Activated T-cell treated with anti-CD3 and anti-CD28 coated beads, Interleukin-2, amount 50 U/mL, for 72 hours (primary cell): ENCODE measurements around the gene CAMTA1. TPM values are rescaled to one million over a fixed set of nuclear protein-coding genes. Genes with fewer than 3 reads are reported as not detected.

Source experiments
- ATAC-seq, 2 donors: fragments of 150-1000 bp; cut with Tn5 transposase; replicated peaks in 1 of 2; 2 replicates each; pipeline ENCODE4 v1.10.0; 2021; ENCODE audit warnings: moderate library complexity in 2 of 2, mild to moderate bottlenecking in 1 of 2
- DNase-seq, 2 donors: peaks; one replicate each; pipeline ENCODE4 v3.0.0; 2021 to 2022; ENCODE audit warnings: mixed read lengths in 1 of 2
- H3K27ac Mint-ChIP-seq: one replicate; pipeline ENCODE4 v1.8.0; 2022; ENCODE audit warnings: mild to moderate bottlenecking, moderate library complexity, mixed read lengths
- H3K27me3 Mint-ChIP-seq: one replicate; pipeline ENCODE4 v1.8.0; 2022; ENCODE audit warnings: low read depth, mixed read lengths
- H3K36me3 Mint-ChIP-seq, 2 donors: one replicate each; pipeline ENCODE4 v1.8.0; 2022; ENCODE audit warnings: mixed read lengths in 2 of 2, mild to moderate bottlenecking in 1 of 2; ENCODE audit not compliant: insufficient read depth in 2 of 2
- H3K4me1 Mint-ChIP-seq: one replicate; pipeline ENCODE4 v1.8.0; 2022; ENCODE audit warnings: low read depth, mixed read lengths
- H3K4me3 Mint-ChIP-seq, 2 donors: one replicate each; pipeline ENCODE4 v1.8.0; 2022; ENCODE audit warnings: mild to moderate bottlenecking in 2 of 2, mixed read lengths in 2 of 2, moderate library complexity in 2 of 2
- H3K9me3 Mint-ChIP-seq, 2 donors: one replicate each; pipeline ENCODE4 v1.8.0; 2022; ENCODE audit warnings: mixed read lengths in 2 of 2
- total RNA-seq, 2 donors: library from RNA; stranded (reverse); gene quantifications; one replicate each; pipeline ENCODE4 v1.2.3, GENCODE V29; 2022

CAMTA1 gene
- total RNA-seq, 2 donors from 2014 or later = 47.8 to 63.3 TPM

DNA sequence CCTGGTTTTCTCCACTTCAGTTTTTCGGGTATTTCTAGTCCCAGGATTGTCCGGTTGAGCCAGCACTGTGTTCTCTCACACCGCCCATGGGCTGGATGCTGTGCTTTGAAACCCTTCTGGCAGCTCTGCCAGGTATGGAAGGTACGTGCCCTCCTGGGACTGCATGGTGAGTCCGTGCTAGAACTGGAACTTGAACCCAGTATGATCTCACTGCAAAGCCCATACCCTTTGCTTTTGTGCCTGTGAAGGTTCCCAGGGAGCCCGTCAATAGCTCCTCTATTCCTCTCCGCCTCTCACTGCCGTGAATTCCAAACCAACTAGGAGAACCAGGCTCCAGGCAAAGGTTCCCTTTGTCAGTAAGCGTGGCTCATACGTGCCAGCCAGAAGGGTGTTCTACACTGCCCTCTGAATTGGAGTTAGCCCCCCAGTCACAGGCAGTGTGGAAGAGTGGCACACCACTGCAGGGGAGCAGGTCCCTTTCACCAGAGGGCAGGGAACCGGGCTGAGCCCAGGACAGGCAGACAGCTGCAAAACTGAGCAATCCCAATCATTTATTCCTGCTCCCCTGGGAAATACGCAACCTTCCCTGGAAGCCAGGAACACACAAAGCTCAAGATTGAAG is 310.2 kb downstream of the CAMTA1 start:
- ATAC-seq (no peak), DNase-seq (no peak)
- Mint-ChIP-seq H3K9me3 (no peaks in the 10 kb centered on the region), H3K4me1 (no peaks in the 10 kb centered on the region), H3K27ac (no peak overlapping the region), H3K4me3 (no peak overlapping the region), H3K36me3 (no peaks in the 10 kb centered on the region), H3K27me3 (peaks cover 9% of the 10 kb centered on the region)

DNA sequence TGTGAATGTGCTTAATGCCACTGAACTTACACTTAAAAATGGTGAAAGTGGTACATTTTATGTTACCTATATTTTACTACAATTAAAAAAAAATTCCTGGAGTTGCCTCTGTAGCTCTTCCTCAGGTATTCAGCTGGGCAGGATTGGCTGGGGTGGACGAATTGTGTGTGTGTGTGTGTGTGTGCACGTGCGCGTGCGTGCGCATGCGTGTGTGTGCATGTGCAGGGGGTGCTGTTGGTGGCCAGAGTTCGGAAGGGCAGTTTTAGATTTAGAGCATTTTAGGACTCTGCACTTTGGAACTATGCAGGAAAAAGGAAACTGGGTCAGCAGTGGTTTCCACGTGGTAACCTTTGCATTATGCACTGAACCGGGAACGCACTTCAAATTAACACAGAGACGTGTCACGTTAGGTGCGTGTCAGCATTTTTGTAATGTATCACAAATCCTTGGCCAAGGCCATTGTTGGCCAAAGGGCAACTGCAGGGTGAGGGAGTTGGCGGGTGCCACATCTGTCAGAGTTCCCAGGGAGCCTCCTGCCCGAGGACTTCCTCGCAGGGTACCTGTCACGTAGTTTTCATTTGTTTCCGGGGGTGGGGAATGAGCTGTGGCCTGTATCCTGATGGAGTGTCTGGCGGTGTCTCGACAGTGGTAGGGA is 312.8 kb downstream of the CAMTA1 start:
- Mint-ChIP-seq H3K4me3 (no peak overlapping the region), H3K4me1 (no peaks in the 10 kb centered on the region)

GRCh38 chr1:7098641-7099040 is 313.4 kb downstream of the CAMTA1 start:
- ATAC-seq (no peak), DNase-seq (no peak)
- H3K36me3 Mint-ChIP-seq = no peaks in the 10 kb centered on the region
- H3K27ac Mint-ChIP-seq = no peak overlapping the region
- no peak overlapping the region for H3K4me3 Mint-ChIP-seq
- peaks cover 0 to 2% of the 10 kb centered on the region in 2 donors for H3K9me3 Mint-ChIP-seq
- peaks cover 9% of the 10 kb centered on the region for H3K27me3 Mint-ChIP-seq
- H3K4me1 Mint-ChIP-seq = no peaks in the 10 kb centered on the region

More for the DNA sequence above, 312.8 kb downstream of the CAMTA1 start:
- H3K27ac Mint-ChIP-seq = no peak overlapping the region
- H3K9me3 Mint-ChIP-seq = peaks cover 0 to 2% of the 10 kb centered on the region in 2 donors
- no peaks in the 10 kb centered on the region for H3K36me3 Mint-ChIP-seq
- H3K27me3 Mint-ChIP-seq = peaks cover 9% of the 10 kb centered on the region
- no peak for ATAC-seq
- no peak for DNase-seq

- Mint-ChIP-seq H3K4me1 (no peaks in the 10 kb centered on the region), H3K9me3 (peaks cover 0 to 2% of the 10 kb centered on the region in 2 donors), H3K27me3 (peaks cover 9% of the 10 kb centered on the region), H3K27ac (no peak overlapping the region), H3K36me3 (no peaks in the 10 kb centered on the region), H3K4me3 (no peak overlapping the region)
- ATAC-seq (no peak), DNase-seq (no peak)
Observed at GRCh38 chr1:7100479-7100878, 315.2 kb downstream of the CAMTA1 start.

DNA sequence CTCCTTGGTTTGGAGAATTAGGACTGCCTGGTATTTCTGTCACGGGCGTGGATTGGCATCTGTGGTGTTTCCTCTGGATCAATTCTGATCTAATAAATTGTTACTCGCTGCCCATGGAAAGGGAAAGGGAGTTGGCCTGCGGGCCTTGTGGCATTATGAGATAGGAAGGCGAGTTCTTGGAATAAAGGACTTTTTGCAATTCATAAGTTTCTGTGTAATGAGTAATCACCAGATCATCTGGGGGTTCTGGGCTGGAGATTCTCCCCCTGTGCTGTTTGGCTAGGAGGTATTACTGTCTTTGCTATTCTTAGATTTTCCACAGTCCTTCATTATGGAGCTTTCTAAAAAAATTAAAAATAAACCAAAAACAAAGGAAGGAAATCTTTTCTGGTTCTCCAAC is 315.9 kb downstream of the CAMTA1 start:
- H3K4me1 Mint-ChIP-seq = no peaks in the 10 kb centered on the region

GRCh38 chr1:7103361-7103782 is 318.1 kb downstream of the CAMTA1 start:
- H3K36me3 Mint-ChIP-seq = no peaks in the 10 kb centered on the region
- DNase-seq = no peak
- no peak overlapping the region for H3K27ac Mint-ChIP-seq
- H3K4me3 Mint-ChIP-seq = no peak overlapping the region
- peaks cover 0 to 2% of the 10 kb centered on the region in 2 donors for H3K9me3 Mint-ChIP-seq
- peaks cover 9% of the 10 kb centered on the region for H3K27me3 Mint-ChIP-seq
- no peak for ATAC-seq
- H3K4me1 Mint-ChIP-seq = no peaks in the 10 kb centered on the region

More for the DNA sequence above, 315.9 kb downstream of the CAMTA1 start:
- Mint-ChIP-seq H3K27ac (no peak overlapping the region), H3K4me3 (no peak overlapping the region), H3K9me3 (peaks cover 0 to 2% of the 10 kb centered on the region in 2 donors), H3K36me3 (no peaks in the 10 kb centered on the region), H3K27me3 (peaks cover 6% of the 10 kb centered on the region)
- ATAC-seq (no peak), DNase-seq (no peak)

DNA sequence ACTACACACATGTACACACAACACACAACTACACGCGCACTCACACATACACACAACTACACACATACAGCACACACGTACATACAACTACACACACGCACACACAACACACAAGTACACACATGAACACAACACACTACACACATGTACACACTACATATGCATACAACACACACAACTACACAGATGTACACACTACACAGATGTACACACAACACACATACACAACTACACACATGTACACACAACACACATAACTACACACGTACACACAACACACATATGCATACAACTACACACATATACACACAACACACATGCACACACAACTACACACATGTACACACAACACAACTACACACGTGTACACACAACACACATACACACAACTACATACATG is 318.6 kb downstream of the CAMTA1 start:
- no peaks in the 10 kb centered on the region for H3K4me1 Mint-ChIP-seq
- peaks cover 10% of the 10 kb centered on the region for H3K27me3 Mint-ChIP-seq
- H3K36me3 Mint-ChIP-seq = no peaks in the 10 kb centered on the region
- no peak for DNase-seq
- no peak overlapping the region for H3K4me3 Mint-ChIP-seq
- H3K9me3 Mint-ChIP-seq = peaks cover 0 to 2% of the 10 kb centered on the region in 2 donors
- no peak for ATAC-seq
- no peak overlapping the region for H3K27ac Mint-ChIP-seq

DNA sequence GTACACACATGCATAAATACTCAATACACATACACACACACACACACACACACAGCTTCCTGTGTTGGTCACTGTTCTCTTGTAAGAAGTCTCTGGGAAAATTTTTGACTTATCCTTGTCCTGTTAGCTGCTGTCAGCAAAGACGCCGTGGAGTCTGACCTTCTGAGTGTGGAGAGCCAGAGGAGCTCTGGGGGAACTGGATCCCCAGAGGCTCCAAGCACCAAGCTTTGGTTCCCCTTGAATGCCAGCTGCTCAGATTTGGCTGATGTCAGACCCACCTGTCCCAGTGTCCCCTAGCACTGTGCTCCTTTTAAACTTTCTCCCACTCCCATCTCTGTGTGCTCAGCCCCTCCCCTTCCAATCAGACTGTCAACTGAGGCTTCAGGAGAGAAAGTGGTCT is 319.1 kb downstream of the CAMTA1 start:
- Mint-ChIP-seq H3K4me1 (no peaks in the 10 kb centered on the region), H3K27ac (no peak overlapping the region), H3K27me3 (peaks cover 10% of the 10 kb centered on the region), H3K36me3 (no peaks in the 10 kb centered on the region), H3K9me3 (peaks cover 0 to 2% of the 10 kb centered on the region in 2 donors), H3K4me3 (no peak overlapping the region)
- ATAC-seq (no peak), DNase-seq (no peak)

- Mint-ChIP-seq H3K27ac (no peak overlapping the region), H3K27me3 (peaks cover 10% of the 10 kb centered on the region), H3K9me3 (peaks cover 0 to 2% of the 10 kb centered on the region in 2 donors), H3K4me3 (no peak overlapping the region), H3K36me3 (no peaks in the 10 kb centered on the region), H3K4me1 (no peaks in the 10 kb centered on the region)
- DNase-seq = no peak
- ATAC-seq = no peak
Observed at GRCh38 chr1:7105269-7105668, 320.0 kb downstream of the CAMTA1 start.

GRCh38 chr1:7106442-7107108 is 321.3 kb downstream of the CAMTA1 start:
- Mint-ChIP-seq H3K36me3 (no peaks in the 10 kb centered on the region), H3K4me1 (no peaks in the 10 kb centered on the region), H3K27ac (no peak overlapping the region), H3K27me3 (peaks cover 15% of the 10 kb centered on the region), H3K9me3 (peaks cover 0 to 1% of the 10 kb centered on the region in 2 donors), H3K4me3 (no peak overlapping the region)
- no peak for ATAC-seq
- DNase-seq = no peak

DNA sequence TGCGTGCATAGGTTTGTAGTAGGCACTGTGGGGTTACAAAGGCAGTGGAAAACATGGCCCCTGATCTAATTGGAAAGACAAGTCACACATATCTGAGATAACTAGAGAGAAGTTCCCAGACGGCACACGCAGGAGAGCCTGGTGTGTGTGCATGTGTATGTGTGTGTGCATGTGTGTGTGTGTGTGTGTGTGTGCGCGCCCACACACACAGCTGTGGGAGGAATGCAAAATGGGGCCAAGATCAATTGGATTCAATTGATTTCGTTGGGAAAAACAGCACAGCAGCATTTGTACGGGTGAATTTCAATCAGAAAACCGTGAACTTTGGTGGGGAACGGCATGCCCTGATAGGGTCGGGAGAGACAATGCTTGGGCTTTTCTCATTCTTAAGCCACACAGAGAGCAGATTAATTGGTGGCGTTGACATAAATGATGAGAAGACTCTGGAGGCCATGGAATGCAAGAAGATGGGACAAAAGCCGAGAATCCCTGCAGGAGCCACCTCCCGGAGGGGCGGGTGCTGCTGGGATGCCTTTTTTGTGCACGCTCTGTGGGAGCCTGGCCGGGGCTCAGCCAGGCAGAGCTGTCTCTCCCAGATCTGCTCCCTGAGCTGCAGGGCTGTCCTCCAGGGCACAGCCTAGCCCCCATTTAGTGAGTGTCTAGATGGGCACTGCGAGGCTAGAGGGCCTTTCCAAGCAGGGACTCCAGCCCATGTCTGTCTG is 322.0 kb downstream of the CAMTA1 start:
- H3K36me3 Mint-ChIP-seq = no peaks in the 10 kb centered on the region
- H3K27me3 Mint-ChIP-seq = peaks cover 15% of the 10 kb centered on the region
- DNase-seq (no peak), ATAC-seq (no peak)
- H3K4me3 Mint-ChIP-seq = no peak overlapping the region
- no peaks in the 10 kb centered on the region for H3K9me3 Mint-ChIP-seq
- H3K27ac Mint-ChIP-seq = no peak overlapping the region
- H3K4me1 Mint-ChIP-seq = no peaks in the 10 kb centered on the region

DNA sequence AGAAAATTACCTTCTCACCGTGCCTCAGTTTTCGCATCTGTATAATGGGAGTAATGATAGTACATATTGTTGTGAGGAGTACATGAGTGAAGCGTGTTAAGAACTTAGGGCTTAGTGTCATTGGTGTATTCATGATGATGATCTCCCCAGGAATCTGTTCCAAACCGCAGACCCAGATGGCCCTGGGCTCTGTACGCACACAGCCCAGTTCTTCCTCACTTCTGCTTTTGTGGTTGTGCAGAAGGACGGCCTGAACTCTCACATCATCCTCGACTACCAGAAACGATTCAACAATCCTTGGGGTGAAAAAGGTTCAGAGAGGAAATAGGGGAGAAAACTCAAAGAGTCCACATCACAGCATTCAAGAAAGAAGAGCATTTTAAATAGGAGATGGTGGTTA is 323.0 kb downstream of the CAMTA1 start:
- no peaks in the 10 kb centered on the region for H3K4me1 Mint-ChIP-seq
- H3K36me3 Mint-ChIP-seq = no peaks in the 10 kb centered on the region
- no peak overlapping the region for H3K4me3 Mint-ChIP-seq
- ATAC-seq (no peak), DNase-seq (no peak)
- no peak overlapping the region for H3K27ac Mint-ChIP-seq
- H3K9me3 Mint-ChIP-seq = no peaks in the 10 kb centered on the region
- peaks cover 15% of the 10 kb centered on the region for H3K27me3 Mint-ChIP-seq

GRCh38 chr1:7109901-7110300 is 324.6 kb downstream of the CAMTA1 start:
- Mint-ChIP-seq H3K9me3 (no peaks in the 10 kb centered on the region), H3K27me3 (peaks cover 15% of the 10 kb centered on the region), H3K4me3 (no peak overlapping the region), H3K36me3 (no peaks in the 10 kb centered on the region), H3K4me1 (no peaks in the 10 kb centered on the region), H3K27ac (no peak overlapping the region)
- ATAC-seq (no peak), DNase-seq (no peak)
